IPS-20b (cell line): ENCODE results near the gene ASTN1.

Source experiments
- H3K27ac ChIP-seq: one replicate; pipeline ENCODE4 v1.5.1; 2013; ENCODE audit warnings: low read length
- H3K27me3 ChIP-seq: 2 replicates; pipeline ENCODE4 v1.6.1; 2013; ENCODE audit warnings: mild to moderate bottlenecking, low read length, inconsistent platforms; ENCODE audit not compliant: insufficient read depth
- H3K36me3 ChIP-seq: 2 replicates; pipeline ENCODE4 v1.6.1; 2013; ENCODE audit warnings: low read depth, mild to moderate bottlenecking, inconsistent platforms, low read length, moderate library complexity; ENCODE audit not compliant: insufficient read depth
- H3K4me1 ChIP-seq: 2 replicates; pipeline ENCODE4 v1.6.1; 2013; ENCODE audit warnings: mild to moderate bottlenecking, control low read depth, inconsistent platforms, low read length, moderate library complexity; ENCODE audit not compliant: insufficient read depth
- H3K4me3 ChIP-seq: 2 replicates; pipeline ENCODE4 v1.5.1; 2013; ENCODE audit warnings: mild to moderate bottlenecking, low read length, inconsistent platforms
- H3K9ac ChIP-seq: 2 replicates; pipeline ENCODE4 v1.6.1; 2013; ENCODE audit warnings: low read depth, mild to moderate bottlenecking, inconsistent platforms, low read length, moderate library complexity
- H3K9me3 ChIP-seq: 2 replicates; pipeline ENCODE4 v1.6.1; 2013; ENCODE audit warnings: mild to moderate bottlenecking, low read depth, low read length, inconsistent platforms; ENCODE audit not compliant: insufficient read depth

Gene ASTN1

DNA sequence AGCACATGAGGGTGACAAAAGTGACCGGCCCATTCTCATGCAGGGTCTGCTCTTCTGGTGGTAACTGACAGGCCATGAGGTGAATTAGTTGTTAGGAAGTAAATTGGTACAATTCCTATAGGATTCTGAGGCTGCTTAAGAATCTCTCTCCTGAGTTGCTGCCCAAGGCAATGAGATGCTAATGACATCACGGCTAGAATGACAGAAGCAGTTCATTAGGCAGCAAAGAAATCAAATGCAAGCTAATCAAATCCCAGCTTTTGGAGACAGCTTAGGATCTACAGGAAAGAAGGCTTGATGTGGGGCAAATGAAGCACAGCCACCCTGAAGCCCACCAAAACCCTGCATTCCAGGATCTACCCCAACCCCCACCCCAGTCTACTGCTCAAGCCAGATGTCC is 265.2 kb downstream of the ASTN1 start:
- no peaks in the 10 kb centered on the region for H3K9me3 ChIP-seq
- no peak overlapping the region for H3K27ac ChIP-seq
- H3K4me3 ChIP-seq, result no peak overlapping the region
- peaks cover 13% of the 10 kb centered on the region for H3K27me3 ChIP-seq
- H3K9ac ChIP-seq, result no peak overlapping the region
- H3K36me3 ChIP-seq, result no peaks in the 10 kb centered on the region
- peaks cover 16% of the 10 kb centered on the region; the same call in 1 of the 2 replicates for H3K4me1 ChIP-seq

DNA sequence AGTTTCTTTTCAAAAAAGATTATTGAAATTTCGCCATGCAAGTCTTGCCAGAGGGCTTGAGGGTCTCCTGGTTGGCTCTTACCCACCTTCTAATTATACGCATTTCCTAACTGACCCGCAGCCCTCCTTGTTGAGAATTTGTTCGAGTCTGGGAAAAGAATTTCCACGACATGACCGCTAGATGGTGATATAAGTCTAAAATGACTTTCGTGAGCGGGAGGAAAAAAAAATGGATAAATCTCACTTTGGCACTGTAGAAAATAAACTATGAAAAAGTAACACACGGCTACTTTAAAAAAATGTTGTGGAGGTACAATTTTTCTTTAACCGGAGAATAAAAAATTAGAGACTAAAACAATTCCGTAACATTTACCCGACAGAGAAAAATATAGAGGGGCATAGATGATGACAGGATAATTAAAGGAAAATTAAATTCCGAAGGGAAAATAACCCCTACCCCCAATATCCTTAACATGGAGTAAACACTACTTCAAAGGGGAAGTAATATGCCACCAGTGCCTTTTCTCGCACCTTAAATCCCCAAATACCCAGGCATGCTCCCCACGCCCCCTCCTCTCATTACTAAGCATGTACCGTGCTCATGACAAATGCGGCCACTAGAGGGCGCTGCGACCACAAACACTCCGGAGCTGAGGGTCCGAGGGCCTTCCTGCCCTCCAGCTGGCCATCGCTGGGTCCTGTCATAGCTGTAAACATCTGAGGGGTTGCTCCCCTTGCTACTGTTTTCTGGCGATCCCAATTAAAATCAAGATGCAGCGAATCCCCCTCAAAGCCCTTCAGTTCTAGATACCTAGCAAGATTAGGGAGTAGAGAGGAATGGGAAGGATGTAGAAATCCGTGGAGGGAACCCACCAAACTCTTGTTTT is 266.9 kb downstream of the ASTN1 start:
- H3K27me3 ChIP-seq, result peaks cover 6% of the 10 kb centered on the region; the same call in 1 of the 2 replicates
- H3K36me3 ChIP-seq, result no peaks in the 10 kb centered on the region
- no peaks in the 10 kb centered on the region for H3K9me3 ChIP-seq
- peak overlapping the region; percentile 69 for H3K4me3 ChIP-seq
- peak overlapping the region; percentile 35; the same call in 1 of the 2 replicates for H3K9ac ChIP-seq
- H3K27ac ChIP-seq, result no peak overlapping the region
- H3K4me1 ChIP-seq, result no peaks in the 10 kb centered on the region; the same call in 1 of the 2 replicates

DNA sequence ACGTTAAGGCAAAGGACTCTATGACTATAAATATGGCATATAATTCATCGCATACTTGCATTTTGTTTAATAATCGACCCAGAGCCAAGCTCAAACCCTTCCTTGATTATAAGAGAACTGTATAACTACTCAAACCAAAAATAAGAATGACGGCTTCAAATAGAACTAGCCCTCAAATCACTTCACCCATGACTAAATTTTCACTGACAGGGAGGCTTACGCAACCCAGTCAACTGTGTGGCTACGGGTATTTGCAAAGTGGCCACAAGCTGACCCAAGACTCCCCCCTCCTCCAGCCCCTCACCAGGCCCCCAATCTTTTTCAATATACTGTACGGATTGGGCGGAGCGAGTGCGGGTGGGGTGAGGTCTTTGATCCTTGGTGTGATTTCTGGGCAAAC is 268.3 kb downstream of the ASTN1 start:
- Histone ChIP-seq H3K9ac (no peak overlapping the region), H3K27me3 (peaks cover 6% of the 10 kb centered on the region; the same call in 1 of the 2 replicates), H3K9me3 (no peaks in the 10 kb centered on the region), H3K36me3 (no peaks in the 10 kb centered on the region), H3K27ac (no peak overlapping the region), H3K4me1 (no peaks in the 10 kb centered on the region), H3K4me3 (no peak overlapping the region)

DNA sequence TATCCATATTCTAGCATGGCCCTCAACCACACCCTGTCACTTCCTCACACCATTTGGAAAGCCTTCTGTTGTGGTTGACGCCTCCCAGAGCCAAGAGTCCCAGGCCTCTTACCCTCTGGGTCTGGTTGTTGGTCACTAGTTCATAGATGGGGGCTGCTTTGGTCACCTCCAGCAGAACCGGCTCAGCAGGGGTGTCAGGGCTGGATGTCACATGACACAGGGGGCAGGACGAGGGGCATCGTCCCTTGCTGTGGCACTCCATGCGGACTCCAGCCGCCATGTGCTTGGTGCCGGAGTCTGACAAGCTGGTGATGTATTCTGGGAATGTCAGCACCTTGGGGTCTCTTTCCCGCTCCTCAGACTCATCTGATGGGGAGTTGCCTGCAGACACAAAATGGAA is 270.1 kb downstream of the ASTN1 start:
- no peaks in the 10 kb centered on the region for H3K4me1 ChIP-seq
- no peaks in the 10 kb centered on the region for H3K36me3 ChIP-seq
- no peaks in the 10 kb centered on the region for H3K9me3 ChIP-seq
- H3K9ac ChIP-seq, result no peak overlapping the region
- peaks cover 6% of the 10 kb centered on the region; the same call in 1 of the 2 replicates for H3K27me3 ChIP-seq
- H3K27ac ChIP-seq, result no peak overlapping the region
- no peak overlapping the region for H3K4me3 ChIP-seq

GRCh38 chr1:176893625-176894352 is 270.7 kb downstream of the ASTN1 start:
- Histone ChIP-seq H3K4me3 (no peak overlapping the region), H3K4me1 (no peaks in the 10 kb centered on the region), H3K27me3 (peaks cover 6% of the 10 kb centered on the region; the same call in 1 of the 2 replicates), H3K9ac (no peak overlapping the region), H3K9me3 (no peaks in the 10 kb centered on the region), H3K36me3 (no peaks in the 10 kb centered on the region), H3K27ac (no peak overlapping the region)

DNA sequence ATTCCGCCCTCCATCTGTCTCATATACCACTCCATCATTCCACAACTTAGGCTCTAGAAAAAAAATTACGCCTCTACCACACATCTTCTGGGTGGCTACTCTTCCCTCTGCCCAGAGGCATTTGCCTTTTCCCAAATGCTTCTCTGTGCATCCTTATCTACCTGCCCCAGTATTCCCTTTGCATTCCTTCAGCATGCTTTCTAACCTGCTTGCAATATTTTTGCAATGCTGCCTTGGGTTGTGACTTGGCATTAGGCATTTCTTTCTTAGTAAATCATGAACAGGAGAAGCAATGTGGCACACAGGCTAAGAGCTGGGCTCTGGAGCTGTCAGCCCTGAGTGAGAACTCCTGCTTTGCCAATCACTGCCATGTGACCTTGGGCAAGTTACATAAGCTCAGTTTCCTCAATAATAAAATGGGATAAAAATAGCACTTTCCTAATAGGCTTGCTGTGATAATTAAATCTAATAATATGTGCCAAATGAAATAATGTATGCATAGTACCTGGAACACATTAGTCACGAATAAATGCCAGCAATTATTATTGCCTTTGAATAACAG is 276.0 kb downstream of the ASTN1 start:
- Histone ChIP-seq H3K27ac (no peak overlapping the region), H3K9ac (no peak overlapping the region), H3K36me3 (no peaks in the 10 kb centered on the region), H3K4me1 (no peaks in the 10 kb centered on the region), H3K9me3 (no peaks in the 10 kb centered on the region), H3K27me3 (no peaks in the 10 kb centered on the region), H3K4me3 (no peak overlapping the region)

DNA sequence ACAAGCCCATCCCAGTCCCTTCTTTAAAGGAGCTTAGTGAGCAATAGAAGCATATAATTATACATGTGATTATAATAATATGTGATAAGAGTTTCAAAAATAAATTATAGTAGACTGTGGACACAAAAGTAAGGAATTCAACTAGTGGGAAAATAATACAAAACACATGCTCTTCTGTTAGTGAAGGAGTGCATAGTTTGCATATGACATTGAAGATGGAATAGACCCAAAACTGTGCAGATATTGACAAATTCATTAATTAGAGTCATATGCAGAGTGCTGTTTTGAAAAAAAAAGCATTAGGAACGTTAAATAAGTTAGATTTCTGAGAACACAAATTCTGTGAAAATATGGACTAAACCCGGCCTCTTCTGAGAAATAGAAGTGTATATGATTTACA is 278.8 kb downstream of the ASTN1 start:
- H3K4me1 ChIP-seq, result no peaks in the 10 kb centered on the region
- H3K36me3 ChIP-seq, result no peaks in the 10 kb centered on the region
- H3K9ac ChIP-seq, result no peak overlapping the region
- no peak overlapping the region for H3K27ac ChIP-seq
- H3K9me3 ChIP-seq, result no peaks in the 10 kb centered on the region
- no peak overlapping the region for H3K4me3 ChIP-seq
- no peaks in the 10 kb centered on the region for H3K27me3 ChIP-seq

DNA sequence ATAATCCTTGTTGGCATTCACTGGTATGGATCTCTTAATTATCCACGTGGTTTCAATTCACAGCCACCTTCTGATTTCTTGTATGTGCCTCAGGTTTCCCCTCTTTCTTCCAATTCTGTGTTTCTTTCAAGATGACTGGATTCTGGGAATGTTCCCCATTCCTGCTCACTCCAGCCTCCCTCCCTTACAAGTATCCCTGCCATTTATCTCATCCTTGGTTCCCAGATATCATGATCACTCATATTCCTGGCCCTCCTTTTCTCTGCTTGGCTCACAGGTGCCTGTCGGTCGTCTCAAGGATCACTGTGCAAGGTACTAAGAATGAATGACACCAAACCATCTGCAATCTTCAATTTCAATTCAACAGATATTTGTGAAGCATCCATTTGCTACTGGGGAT is 279.2 kb downstream of the ASTN1 start:
- H3K36me3 ChIP-seq, result no peaks in the 10 kb centered on the region
- no peak overlapping the region for H3K4me3 ChIP-seq
- no peak overlapping the region for H3K27ac ChIP-seq
- no peaks in the 10 kb centered on the region for H3K27me3 ChIP-seq
- no peak overlapping the region for H3K9ac ChIP-seq
- no peaks in the 10 kb centered on the region for H3K9me3 ChIP-seq
- H3K4me1 ChIP-seq, result no peaks in the 10 kb centered on the region

- Histone ChIP-seq H3K27me3 (no peaks in the 10 kb centered on the region), H3K9ac (no peak overlapping the region), H3K27ac (no peak overlapping the region), H3K36me3 (no peaks in the 10 kb centered on the region), H3K9me3 (no peaks in the 10 kb centered on the region), H3K4me3 (no peak overlapping the region), H3K4me1 (no peaks in the 10 kb centered on the region)
Measured at GRCh38 chr1:176884911-176885310, 279.6 kb downstream of the ASTN1 start.

GRCh38 chr1:176884286-176884685 is 280.2 kb downstream of the ASTN1 start:
- no peak overlapping the region for H3K9ac ChIP-seq
- no peaks in the 10 kb centered on the region for H3K27me3 ChIP-seq
- no peaks in the 10 kb centered on the region for H3K4me1 ChIP-seq
- no peaks in the 10 kb centered on the region for H3K36me3 ChIP-seq
- no peak overlapping the region for H3K4me3 ChIP-seq
- no peak overlapping the region for H3K27ac ChIP-seq
- H3K9me3 ChIP-seq, result no peaks in the 10 kb centered on the region

GRCh38 chr1:176880955-176881595 is 283.4 kb downstream of the ASTN1 start:
- Histone ChIP-seq H3K4me3 (no peak overlapping the region), H3K4me1 (no peaks in the 10 kb centered on the region), H3K9me3 (no peaks in the 10 kb centered on the region), H3K36me3 (no peaks in the 10 kb centered on the region), H3K27ac (no peak overlapping the region), H3K27me3 (no peaks in the 10 kb centered on the region), H3K9ac (no peak overlapping the region)
